ENCODE results near the gene PGRMC1.
"Not testable (repeated sequence)": the region's sequence is repeated elsewhere in the genome, so short reads cannot be mapped to it uniquely, and the experiment has no call there.

Gene PGRMC1

DNA sequence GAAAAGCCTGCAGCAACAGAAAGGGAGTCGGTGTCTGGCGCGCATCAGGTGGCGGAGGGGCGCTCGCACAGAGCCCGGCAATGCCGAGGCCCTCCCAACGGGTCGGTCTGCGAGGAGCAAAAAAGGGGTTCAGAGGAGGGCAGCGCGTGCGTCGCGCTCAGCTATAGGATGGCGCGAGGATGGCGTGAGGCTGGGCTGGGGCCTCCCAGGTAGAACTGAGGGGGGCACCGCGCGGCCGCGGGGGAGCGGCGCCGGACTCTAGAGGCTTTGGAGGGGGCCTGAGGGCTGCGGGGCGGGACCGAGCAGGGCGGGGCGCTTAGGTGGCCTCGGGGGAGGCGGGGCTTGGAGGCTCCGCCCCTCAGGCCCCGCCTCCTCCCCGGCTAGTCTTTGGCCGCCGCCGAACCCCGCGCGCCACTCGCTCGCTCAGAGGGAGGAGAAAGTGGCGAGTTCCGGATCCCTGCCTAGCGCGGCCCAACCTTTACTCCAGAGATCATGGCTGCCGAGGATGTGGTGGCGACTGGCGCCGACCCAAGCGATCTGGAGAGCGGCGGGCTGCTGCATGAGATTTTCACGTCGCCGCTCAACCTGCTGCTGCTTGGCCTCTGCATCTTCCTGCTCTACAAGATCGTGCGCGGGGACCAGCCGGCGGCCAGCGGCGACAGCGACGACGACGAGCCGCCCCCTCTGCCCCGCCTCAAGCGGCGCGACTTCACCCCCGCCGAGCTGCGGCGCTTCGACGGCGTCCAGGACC, at the start of gene PGRMC1:
Gene PGRMC1, plus strand, starts transcription at position 414 of the 751 bp plus-strand sequence. Its CDS starts 79 bp downstream, at position 493.
- peak; percentile 81 for DNase-seq (ENCODE audit: low spot score)

- no peak for DNase-seq (ENCODE audit: low spot score)
Measured at GRCh38 chrX:119186763-119187162, 49.3 kb upstream of the PGRMC1 start.

GRCh38 chrX:119187298-119187697, 48.8 kb upstream of the PGRMC1 start:
- DNase-seq (ENCODE audit: low spot score): peak; percentile 1

GRCh38 chrX:119189115-119189514, 47.0 kb upstream of the PGRMC1 start:
- no peak for DNase-seq (ENCODE audit: low spot score)

DNA sequence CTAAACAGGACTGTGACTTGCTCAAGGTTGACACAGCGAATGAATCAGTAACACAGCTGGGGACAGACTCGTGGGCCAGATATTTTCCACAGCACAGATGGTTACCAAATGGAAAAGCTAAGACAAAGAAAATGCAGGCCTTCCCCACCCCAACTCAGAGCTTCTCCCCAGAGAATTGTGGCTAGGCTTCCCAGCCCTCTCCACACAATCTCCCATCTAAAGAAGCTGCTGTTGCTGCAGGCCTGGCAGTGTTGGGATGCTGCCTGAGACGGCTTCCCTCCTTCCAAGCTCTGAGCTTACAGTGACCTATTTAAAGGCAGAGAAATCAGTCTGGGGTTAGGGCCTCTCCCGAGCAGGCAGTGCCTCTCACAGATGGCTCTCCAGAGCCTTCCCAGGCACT, 46.5 kb upstream of the PGRMC1 start:
- DNase-seq (ENCODE audit: low spot score): no peak

- no peak for DNase-seq (ENCODE audit: low spot score)
Measured at GRCh38 chrX:119190091-119190681, 45.9 kb upstream of the PGRMC1 start.

GRCh38 chrX:119190831-119191230, 45.3 kb upstream of the PGRMC1 start:
- no peak for DNase-seq (ENCODE audit: low spot score)

GRCh38 chrX:119194621-119195020, 41.5 kb upstream of the PGRMC1 start:
- DNase-seq (ENCODE audit: low spot score): peak; percentile 23

- no peak for DNase-seq (ENCODE audit: low spot score)
Measured at GRCh38 chrX:119201570-119201969, 34.5 kb upstream of the PGRMC1 start.

DNA sequence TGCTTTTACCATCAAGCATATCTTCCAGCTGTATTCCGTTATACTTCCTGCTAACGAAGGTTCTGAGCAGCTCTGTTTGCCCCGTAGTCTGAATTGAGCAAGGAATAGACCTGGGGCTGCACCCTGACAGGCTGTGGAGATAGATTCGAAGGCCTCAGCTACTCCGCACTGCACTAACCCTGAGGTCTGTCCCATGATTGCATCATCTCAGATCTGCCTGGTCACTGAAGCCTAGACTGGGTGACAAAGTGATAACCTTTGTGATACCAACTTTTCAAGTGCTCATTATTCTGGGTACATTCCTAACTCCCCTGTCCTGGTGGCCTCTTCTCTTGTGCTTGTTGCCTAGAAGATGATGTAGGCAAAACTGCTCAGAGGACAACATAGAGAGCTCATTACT, 29.9 kb upstream of the PGRMC1 start:
- DNase-seq (ENCODE audit: low spot score): no peak

GRCh38 chrX:119207483-119207882, 28.6 kb upstream of the PGRMC1 start:
- DNase-seq (ENCODE audit: low spot score): not testable (repeated sequence)

DNA sequence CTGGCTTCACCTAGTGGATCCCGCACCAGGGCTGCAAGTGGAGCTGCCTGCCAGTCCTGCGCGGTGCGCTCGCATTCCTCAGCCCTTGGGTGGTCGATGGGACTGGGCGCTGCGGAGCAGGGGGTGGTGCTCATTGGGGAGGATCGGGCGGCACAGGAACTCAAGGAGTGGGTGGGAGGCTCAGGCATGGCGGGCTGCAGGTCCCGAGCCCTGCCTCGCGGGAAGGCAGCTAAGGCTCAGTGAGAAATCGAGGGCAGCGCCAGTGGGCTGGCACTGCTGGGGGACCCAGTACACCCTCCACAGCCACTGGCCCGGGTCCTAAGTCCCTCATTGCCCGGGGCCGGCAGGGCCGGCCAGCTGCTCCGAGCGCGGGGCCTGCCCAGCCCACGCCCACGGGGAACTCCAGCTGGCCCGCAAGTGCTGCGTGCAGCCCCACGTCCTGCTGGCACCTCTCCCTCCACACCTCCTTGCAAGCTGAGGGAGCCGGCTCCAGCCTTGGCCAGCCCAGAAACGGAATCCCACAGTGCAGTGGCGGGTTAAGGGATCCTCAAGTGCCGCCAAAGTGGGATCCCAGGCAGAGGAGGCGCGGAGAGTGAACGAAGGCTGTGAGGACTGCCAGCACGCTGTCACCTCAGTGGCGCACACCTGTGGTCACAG, 27.6 kb upstream of the PGRMC1 start:
- no peak for DNase-seq (ENCODE audit: low spot score)

DNA sequence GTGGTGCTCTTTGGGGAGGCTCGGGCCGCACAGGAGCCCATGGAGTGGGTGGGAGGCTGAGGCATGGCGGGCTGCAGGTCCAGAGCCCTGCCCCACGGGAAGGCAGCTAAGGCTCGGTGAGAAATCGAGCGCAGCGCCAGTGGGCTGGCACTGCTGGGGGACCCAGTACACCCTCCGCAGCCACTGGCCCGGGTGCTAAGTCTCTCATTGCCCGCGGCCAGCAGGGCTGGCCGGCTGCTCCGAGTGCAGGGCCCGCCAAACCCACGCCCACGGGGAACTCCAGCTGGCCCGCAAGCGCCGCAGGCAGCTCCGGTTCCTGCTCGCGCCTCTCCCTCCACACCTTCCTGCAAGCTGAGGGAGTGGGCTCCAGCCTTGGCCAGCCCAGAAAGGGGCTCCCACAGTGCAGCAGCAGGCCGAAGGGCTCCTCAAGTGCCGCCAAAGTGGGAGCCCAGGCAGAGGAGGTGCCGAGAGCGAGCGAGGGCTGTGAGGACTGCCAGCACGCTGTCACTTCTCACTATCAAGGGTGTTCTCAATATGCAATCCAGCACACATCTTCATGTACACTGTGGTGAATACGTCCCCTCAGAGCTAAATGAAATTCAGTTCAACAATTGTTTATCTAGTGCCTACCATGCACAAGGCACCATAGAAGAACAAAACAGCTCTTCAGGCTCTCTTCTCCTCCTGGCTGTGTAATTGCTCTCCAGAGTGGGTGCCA, 25.0 kb upstream of the PGRMC1 start:
- not testable (repeated sequence) for DNase-seq (ENCODE audit: low spot score)

DNA sequence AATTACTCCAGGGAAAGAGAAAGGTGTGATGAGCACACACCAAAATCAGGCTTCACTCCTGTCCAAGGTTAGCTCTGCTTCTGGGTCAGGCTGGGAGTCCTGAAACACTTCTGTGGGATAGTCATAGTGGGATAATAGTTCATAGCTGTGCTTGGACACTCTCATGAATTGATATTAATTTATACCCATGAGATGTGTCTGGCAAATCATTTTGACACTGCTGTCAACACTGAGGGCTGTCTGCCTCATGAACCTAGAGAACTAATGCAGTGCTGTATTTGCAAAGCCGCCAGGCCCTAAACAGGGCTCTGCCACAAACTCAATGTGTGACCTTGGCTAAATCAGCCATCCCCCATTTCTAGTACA, 24.5 kb upstream of the PGRMC1 start:
- DNase-seq (ENCODE audit: low spot score): no peak

DNA sequence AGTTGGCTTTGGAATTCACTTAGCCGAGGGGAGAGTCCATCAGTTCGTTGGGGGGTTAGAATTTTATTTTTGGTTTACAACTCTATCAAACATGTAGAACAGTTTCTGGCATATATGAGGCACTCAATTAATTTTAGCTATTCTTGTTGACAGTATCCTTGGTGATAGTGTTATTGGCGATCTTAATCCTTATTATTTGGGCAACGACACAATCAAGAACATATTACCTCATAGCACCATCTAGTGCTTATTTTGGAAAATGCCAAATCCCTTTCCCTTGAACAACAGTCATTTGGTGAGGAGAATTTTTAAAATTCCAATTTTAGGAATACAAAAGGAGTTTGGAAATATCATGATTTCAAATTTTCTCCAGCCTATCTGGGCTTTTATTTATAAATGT, 17.9 kb upstream of the PGRMC1 start:
- peak; percentile 10 for DNase-seq (ENCODE audit: low spot score)

DNA sequence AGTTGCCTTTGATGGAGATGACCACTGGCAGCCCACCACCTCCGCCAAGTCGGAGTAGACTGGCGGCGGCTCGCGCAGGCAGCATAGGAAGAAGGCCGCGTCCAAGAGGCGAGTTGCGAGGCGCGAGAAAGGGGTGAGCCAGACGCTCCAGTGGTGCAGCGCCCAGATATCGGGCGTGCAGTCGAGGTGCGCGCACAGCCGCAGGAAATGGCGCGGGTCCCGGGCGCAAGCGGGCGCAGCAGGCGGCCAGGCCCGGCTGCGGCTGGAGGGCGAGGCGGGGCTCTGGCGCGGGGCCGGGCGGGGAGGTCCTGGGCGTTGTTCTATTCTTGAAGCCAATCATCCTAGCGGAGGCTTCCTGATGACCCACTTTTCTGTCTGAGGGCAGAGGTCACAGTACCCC, 13.2 kb upstream of the PGRMC1 start:
- DNase-seq (ENCODE audit: low spot score): no peak

DNA sequence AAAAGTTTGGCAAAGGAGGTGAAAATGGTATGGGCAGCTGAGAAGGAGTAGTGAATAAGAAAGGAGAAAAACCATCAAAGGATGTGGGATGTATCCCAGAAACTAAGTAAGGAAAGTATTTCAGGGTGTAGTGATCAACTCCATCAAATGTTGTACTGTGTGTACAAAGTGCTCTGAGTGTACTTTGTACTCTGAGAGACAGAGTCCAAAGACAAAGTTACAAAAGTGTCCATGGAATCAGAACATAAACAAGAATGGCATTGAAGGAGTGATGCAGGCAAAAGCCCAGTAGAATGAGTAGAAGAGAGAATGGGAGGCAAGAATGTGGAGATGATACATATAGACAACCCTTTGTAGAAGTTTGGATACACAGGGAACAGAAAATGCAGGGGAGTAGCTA, 12.3 kb upstream of the PGRMC1 start:
- no peak for DNase-seq (ENCODE audit: low spot score)

DNA sequence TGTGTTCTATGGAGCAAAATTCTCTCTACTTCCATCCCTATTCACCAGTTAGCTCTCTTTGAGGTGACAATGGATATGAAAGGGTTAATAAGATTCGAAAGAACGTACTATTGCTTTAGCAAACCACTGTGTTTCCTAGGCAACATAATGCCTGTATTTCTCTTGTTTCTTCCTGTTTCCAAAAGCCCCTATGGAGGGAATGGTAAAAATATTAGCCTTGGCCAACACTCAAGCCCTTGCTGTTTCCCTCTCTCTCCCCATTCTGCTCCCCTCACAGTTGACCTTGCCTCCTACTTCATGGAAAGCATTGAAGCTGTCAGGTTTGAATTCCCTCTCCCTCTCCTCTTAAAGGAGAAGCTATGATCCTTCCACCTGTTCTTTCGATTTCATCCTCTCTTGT, 9.6 kb upstream of the PGRMC1 start:
- DNase-seq (ENCODE audit: low spot score): no peak

- DNase-seq (ENCODE audit: low spot score): no peak
Measured at GRCh38 chrX:119228512-119229252, 7.4 kb upstream of the PGRMC1 start.

DNA sequence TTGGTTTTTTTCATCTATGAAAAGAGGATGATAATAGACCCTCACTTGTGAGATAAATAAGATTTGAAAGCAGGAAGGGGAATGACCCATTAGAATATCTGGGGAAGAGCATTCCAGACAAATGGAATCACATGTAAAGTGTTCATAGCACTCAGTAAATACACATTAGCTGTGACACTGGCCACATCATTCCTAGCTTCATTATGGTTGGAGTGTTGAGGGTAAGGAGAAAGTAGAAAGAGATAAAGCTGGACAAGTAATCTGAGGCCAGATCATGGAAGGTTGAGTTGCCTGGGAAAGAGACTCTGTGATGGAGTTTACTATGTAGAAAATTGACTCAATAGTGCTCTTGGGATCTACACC, 6.9 kb upstream of the PGRMC1 start:
- no peak for DNase-seq (ENCODE audit: low spot score)

- DNase-seq (ENCODE audit: low spot score): no peak
Measured at GRCh38 chrX:119230850-119231249, 5.2 kb upstream of the PGRMC1 start.

DNA sequence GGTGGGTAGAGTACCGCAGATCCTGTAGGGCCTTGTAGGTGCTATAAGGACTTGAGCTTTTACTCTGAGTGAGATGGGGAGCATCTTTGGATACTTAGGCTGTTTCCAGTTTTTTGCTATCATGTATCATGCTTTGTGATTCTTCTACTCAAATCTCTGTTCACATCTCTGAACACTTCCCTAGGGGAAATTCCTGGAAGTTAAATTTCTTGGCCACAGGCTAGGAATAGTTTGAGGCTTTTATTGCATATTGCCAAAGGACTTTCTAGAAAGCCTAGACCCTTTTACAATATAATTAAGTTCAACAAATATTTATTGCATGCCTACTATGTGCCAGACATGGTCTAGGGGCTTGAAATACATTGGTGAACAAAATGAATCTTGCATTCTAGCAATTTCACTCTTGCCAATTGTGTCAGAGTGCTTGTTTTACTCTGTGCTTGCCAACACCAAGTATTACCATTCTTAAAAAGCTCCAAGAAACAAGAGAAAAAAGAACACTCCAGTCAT, 4.1 kb upstream of the PGRMC1 start:
- no peak for DNase-seq (ENCODE audit: low spot score)
